HepG2 (cell line): ENCODE results near the gene QRICH2. TPM values are rescaled to one million over a fixed set of nuclear protein-coding genes. Genes with fewer than 3 reads are reported as not detected.

Source experiments
- CAMTA2 ChIP-seq: sonication (generic); formaldehyde crosslinking; IDR thresholded peaks from 2 replicates; pipeline ENCODE4 v1.4.0; 2020; ENCODE audit warnings: mild to moderate bottlenecking, missing genetic modification reagents, borderline replicate concordance
- CREM ChIP-seq, 2 experiments: sonication (generic) in 1 of 2; formaldehyde crosslinking in 1 of 2; IDR thresholded peaks; 2 replicates each; pipeline versions ENCODE4 v1.4.0 to v1.6.1; 2016 to 2020; ENCODE audit warnings: antibody characterized with exemption in 1 of 2, mild to moderate bottlenecking in 1 of 2, missing genetic modification reagents in 1 of 2
- HMGXB3 ChIP-seq: sonication (generic); formaldehyde crosslinking; IDR thresholded peaks from 2 replicates; pipeline ENCODE4 v1.4.0; 2020; ENCODE audit warnings: missing genetic modification reagents, borderline replicate concordance
- HNRNPH1 ChIP-seq: fragments of 200-400 bp; formaldehyde crosslinking; optimal IDR thresholded peaks from 2 replicates; pipeline ENCODE3; 2017; ENCODE audit warnings: mild to moderate bottlenecking, low read depth, low read length
- PRDM10 ChIP-seq: sonication (generic); formaldehyde crosslinking; IDR thresholded peaks from 2 replicates; pipeline ENCODE4 v1.4.0; 2020; ENCODE audit warnings: low read depth, missing genetic modification reagents
- RAD51 ChIP-seq: fragments of 450-650 bp; IDR thresholded peaks from 2 replicates; pipeline ENCODE4 v1.6.1; 2016; ENCODE audit warnings: borderline replicate concordance
- TBX2 ChIP-seq: sonication (generic); formaldehyde crosslinking; IDR thresholded peaks from 2 replicates; pipeline ENCODE4 v1.5.0; 2020; ENCODE audit warnings: missing genetic modification reagents, mild to moderate bottlenecking, borderline replicate concordance
- ZNF331 ChIP-seq: sonication (generic); formaldehyde crosslinking; IDR thresholded peaks from 2 replicates; pipeline ENCODE4 v1.4.0; 2020; ENCODE audit warnings: missing genetic modification reagents
- ZNF83 ChIP-seq: sonication (generic); formaldehyde crosslinking; IDR thresholded peaks from 2 replicates; pipeline ENCODE4 v1.4.0; 2020; ENCODE audit warnings: missing genetic modification reagents, mild to moderate bottlenecking, borderline replicate concordance
- ZNF839 ChIP-seq: sonication (generic); formaldehyde crosslinking; IDR thresholded peaks from 2 replicates; pipeline ENCODE4 v1.4.0; 2020; ENCODE audit warnings: missing genetic modification reagents, mild to moderate bottlenecking, borderline replicate concordance
- ZSCAN22 ChIP-seq: sonication (generic); formaldehyde crosslinking; IDR thresholded peaks from 2 replicates; pipeline ENCODE4 v1.4.0; 2020; ENCODE audit warnings: mild to moderate bottlenecking, missing genetic modification reagents
- polyA plus RNA-seq, 8 experiments: library from polyadenylated mRNA; depleted of rRNA in 3 of 8; stranded (reverse) in 7 of 8; unstranded in 1 of 8; fragments of >200 nt; fragmentation: Illumina TruSeq in 4 of 8; extraction: Trizol in 4 of 8; gene quantifications; 2 replicates each; pipeline versions ENCODE4 v1.2.1 to v1.2.3, GENCODE V29; 2011 to 2016; ENCODE audit warnings: low read depth in 4 of 8, missing spikeins in 1 of 8, mixed read lengths in 1 of 8; ENCODE audit not compliant: insufficient read depth in 1 of 8
- total RNA-seq, 5 experiments: library from RNA; depleted of rRNA; stranded (reverse); fragments of >200 nt; fragmentation: Illumina TruSeq; extraction: Trizol; gene quantifications; 2 replicates each; pipeline ENCODE4 v1.2.3, GENCODE V29; 2016; ENCODE audit warnings: low read depth in 1 of 5
- TF ChIP-seq, protein P1 (sequence below): sonication (generic); formaldehyde crosslinking; IDR thresholded peaks from 2 replicates; pipeline ENCODE4 v1.8.0; 2022; ENCODE audit warnings: mild to moderate bottlenecking, missing genetic modification reagents, moderate library complexity
- TF ChIP-seq, protein P2 (sequence below): IDR thresholded peaks from 2 replicates; pipeline ENCODE4 v1.6.1; 2016; ENCODE audit warnings: mild to moderate bottlenecking
- TF ChIP-seq, protein P3 (sequence below): sonication (generic); formaldehyde crosslinking; IDR thresholded peaks from 2 replicates; pipeline ENCODE4 v1.8.1; 2023; ENCODE audit warnings: mild to moderate bottlenecking, missing genetic modification reagents

QRICH2 gene
- total and polyA plus RNA-seq, 2 of the 13 experiments (the other 11 are each of a cell fraction or from before 2014, with no cell fraction given): 3.7 to 5.7 TPM

DNA sequence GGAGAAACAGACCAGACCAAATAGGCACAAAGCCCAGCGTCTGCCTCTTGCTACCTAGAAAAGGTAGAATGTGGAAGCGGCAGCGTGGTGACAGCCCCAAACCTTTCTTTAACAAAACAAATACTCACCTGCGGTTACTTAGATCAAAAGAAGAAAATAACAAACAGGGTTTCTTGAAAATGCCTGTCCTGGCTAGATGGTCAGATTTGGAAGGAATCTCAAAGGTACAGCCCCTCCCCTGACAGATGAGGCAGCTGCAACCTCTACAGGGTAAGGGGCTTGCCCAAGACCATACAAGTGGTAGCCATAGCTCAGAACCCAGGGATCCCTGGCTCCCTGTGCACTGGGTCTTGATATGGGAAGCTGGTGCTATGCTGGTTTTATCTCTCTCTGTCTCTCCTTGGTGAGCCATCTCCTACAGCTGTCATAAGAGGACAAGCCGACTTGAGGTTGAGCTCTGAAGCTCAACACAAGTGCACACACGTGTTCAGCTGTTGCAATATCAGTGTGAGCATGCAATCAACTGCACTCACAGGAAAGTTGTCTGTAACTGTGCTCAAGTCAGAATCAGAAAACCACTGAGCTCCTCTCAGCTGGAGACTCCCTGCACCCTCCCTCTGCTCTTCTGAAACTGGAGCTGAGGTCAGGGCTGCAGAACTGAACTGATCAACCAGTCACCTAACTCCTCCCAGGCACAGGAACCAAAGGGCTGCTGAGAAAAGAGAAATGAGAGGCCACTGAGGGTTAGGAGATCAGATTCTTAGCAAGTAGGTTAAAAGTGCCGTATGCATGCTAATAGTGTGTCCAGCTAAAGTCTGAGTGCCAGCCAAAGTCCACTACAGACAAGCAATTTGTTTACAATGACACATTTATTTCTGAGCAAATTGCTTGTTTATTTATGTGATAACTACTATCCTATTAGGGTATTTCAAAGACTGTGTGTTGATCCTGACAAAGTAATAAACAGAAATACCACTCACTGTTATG is 61.7 kb downstream of the QRICH2 start (continued):
- TF ChIP-seq, protein P1, sequence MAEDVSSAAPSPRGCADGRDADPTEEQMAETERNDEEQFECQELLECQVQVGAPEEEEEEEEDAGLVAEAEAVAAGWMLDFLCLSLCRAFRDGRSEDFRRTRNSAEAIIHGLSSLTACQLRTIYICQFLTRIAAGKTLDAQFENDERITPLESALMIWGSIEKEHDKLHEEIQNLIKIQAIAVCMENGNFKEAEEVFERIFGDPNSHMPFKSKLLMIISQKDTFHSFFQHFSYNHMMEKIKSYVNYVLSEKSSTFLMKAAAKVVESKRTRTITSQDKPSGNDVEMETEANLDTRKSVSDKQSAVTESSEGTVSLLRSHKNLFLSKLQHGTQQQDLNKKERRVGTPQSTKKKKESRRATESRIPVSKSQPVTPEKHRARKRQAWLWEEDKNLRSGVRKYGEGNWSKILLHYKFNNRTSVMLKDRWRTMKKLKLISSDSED (CRISPR knock-in tag): no peak
- TF ChIP-seq ZNF83 (CRISPR knock-in tag) (no peak), CREM (IDR thresholded peaks at IDR 0.05) (no peak), CREM (CRISPR knock-in tag; IDR thresholded peaks at IDR 0.05) (no peak), ZSCAN22 (no peak), ZNF839 (CRISPR knock-in tag) (no peak), PRDM10 (no peak), RAD51 (no peak), CAMTA2 (CRISPR knock-in tag) (no peak), HNRNPH1 (no peak), HMGXB3 (no peak), ZNF331 (CRISPR knock-in tag) (peak; percentile 55; the same call in 1 of the 2 replicates), TBX2 (CRISPR knock-in tag) (no peak)
- TF ChIP-seq, protein P2, sequence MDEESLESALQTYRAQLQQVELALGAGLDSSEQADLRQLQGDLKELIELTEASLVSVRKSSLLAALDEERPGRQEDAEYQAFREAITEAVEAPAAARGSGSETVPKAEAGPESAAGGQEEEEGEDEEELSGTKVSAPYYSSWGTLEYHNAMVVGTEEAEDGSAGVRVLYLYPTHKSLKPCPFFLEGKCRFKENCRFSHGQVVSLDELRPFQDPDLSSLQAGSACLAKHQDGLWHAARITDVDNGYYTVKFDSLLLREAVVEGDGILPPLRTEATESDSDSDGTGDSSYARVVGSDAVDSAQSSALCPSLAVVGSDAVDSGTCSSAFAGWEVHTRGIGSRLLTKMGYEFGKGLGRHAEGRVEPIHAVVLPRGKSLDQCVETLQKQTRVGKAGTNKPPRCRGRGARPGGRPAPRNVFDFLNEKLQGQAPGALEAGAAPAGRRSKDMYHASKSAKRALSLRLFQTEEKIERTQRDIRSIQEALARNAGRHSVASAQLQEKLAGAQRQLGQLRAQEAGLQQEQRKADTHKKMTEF (CRISPR knock-in tag): peak; percentile 66
- TF ChIP-seq, protein P3, sequence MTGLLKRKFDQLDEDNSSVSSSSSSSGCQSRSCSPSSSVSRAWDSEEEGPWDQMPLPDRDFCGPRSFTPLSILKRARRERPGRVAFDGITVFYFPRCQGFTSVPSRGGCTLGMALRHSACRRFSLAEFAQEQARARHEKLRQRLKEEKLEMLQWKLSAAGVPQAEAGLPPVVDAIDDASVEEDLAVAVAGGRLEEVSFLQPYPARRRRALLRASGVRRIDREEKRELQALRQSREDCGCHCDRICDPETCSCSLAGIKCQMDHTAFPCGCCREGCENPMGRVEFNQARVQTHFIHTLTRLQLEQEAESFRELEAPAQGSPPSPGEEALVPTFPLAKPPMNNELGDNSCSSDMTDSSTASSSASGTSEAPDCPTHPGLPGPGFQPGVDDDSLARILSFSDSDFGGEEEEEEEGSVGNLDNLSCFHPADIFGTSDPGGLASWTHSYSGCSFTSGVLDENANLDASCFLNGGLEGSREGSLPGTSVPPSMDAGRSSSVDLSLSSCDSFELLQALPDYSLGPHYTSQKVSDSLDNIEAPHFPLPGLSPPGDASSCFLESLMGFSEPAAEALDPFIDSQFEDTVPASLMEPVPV (CRISPR knock-in tag): no peak
